Upper lobe of left lung (tissue), 6 donors: ENCODE data around the gene GRIN2A. TPM values are rescaled to one million over a fixed set of nuclear protein-coding genes. Genes with fewer than 3 reads are reported as not detected.

Experiments used
- ATAC-seq, 2 donors: fragments of 200-7000 bp; cut with Tn5 transposase; one replicate each; pipeline ENCODE4 v1.9.1; 2022; ENCODE audit warnings: mild to moderate bottlenecking in 2 of 2, moderate library complexity in 2 of 2; ENCODE audit not compliant: low FRiP score in 2 of 2
- DNase-seq, 2 donors: peaks; one replicate each; pipeline ENCODE4 v3.0.0-alpha.2; 2019 to 2020
- H3K27ac ChIP-seq, 4 donors: fragments of 200-600 bp; sonication (generic); one replicate each; pipeline ENCODE4 v1.5.1; 2016 to 2019
- H3K27me3 ChIP-seq, 4 donors: fragments of 200-600 bp; sonication (generic); one replicate each; pipeline ENCODE4 v1.5.1; 2017 to 2019
- H3K36me3 ChIP-seq, 4 donors: fragments of 200-600 bp; sonication (generic); one replicate each; pipeline ENCODE4 v1.5.1; 2016 to 2019
- H3K4me1 ChIP-seq, 4 donors: fragments of 200-600 bp; sonication (generic); one replicate each; pipeline ENCODE4 v1.5.1; 2018 to 2019
- H3K4me3 ChIP-seq, 4 donors: fragments of 200-600 bp; sonication (generic); one replicate each; pipeline ENCODE4 v1.5.1; 2017 to 2019; ENCODE audit warnings: mild to moderate bottlenecking in 2 of 4, moderate library complexity in 1 of 4
- H3K9me3 ChIP-seq, 4 donors: fragments of 200-600 bp; sonication (generic); one replicate each; pipeline ENCODE4 v1.5.1; 2018 to 2019
- CTCF ChIP-seq, 6 experiments: fragments of 450-650 bp in 4 of 6; fragments of 200-600 bp in 2 of 6; sonication (generic) in 2 of 6; IDR thresholded peaks; one replicate each; pipeline ENCODE4 v1.5.1; 2016 to 2019; ENCODE audit warnings: antibody characterized with exemption in 6 of 6
- EP300 ChIP-seq, 4 donors: sonication (generic); formaldehyde crosslinking; IDR thresholded peaks; one replicate each; pipeline ENCODE4 v1.5.1; 2017; ENCODE audit warnings: antibody characterized with exemption in 4 of 4, control low read depth in 2 of 4
- POLR2A ChIP-seq, 4 donors: fragments of 450-650 bp; IDR thresholded peaks; one replicate each; pipeline ENCODE4 v1.5.1; 2016 to 2017; ENCODE audit warnings: antibody characterized with exemption in 4 of 4, mild to moderate bottlenecking in 2 of 4
- POLR2AphosphoS5 ChIP-seq, 2 donors: sonication (generic); formaldehyde crosslinking; IDR thresholded peaks; one replicate each; pipeline ENCODE4 v1.5.1; 2017; ENCODE audit warnings: antibody characterized with exemption in 2 of 2
- WGBS, 2 donors: methylation state at CpG; one replicate each; pipeline ENCODE4 v1.1.5; 2017 to 2018; 5-methylcytosine and 5-hydroxymethylcytosine counted together
- total RNA-seq, 6 donors: library from RNA; depleted of rRNA in 4 of 6; stranded (reverse); fragments of >200 nt in 4 of 6; gene quantifications; one replicate each; pipeline versions ENCODE4 v1.1.0 to v1.2.1, GENCODE V29; 2016 to 2021
- donor health status: DM: no; HTN: no; CAD: no; lungs with moderate emphysema.
- donor health status: DM: no; HTN: yes; CAD: no; lungs with severe emphysema.

The GRIN2A gene
- total RNA-seq, 6 donors from 2014 or later = 0.11 to 0.57 (median 0.30) TPM; not detected in 3

GRCh38 chr16:10168258-10168657, 14.0 kb downstream of the GRIN2A start:
- Histone ChIP-seq H3K9me3 (no peaks in the 10 kb centered on the region), H3K4me3 (no peak overlapping the region), H3K27me3 (no peaks in the 10 kb centered on the region), H3K27ac (no peak overlapping the region), H3K36me3 (no peaks in the 10 kb centered on the region), H3K4me1 (no peaks in the 10 kb centered on the region)
- DNase-seq (no peak), ATAC-seq (no peak)
- 70 to 80% methylated on average over 1 of the region's 1 CpG for WGBS, 2 donors
- TF ChIP-seq POLR2A (IDR thresholded peaks at IDR 0.05) (no peak), EP300 (IDR thresholded peaks at IDR 0.05) (no peak), POLR2AphosphoS5 (IDR thresholded peaks at IDR 0.05) (no peak), CTCF (IDR thresholded peaks at IDR 0.05) (no peak)

- H3K4me3 ChIP-seq = no peak overlapping the region
- no peak overlapping the region for H3K27ac ChIP-seq
- H3K36me3 ChIP-seq = no peaks in the 10 kb centered on the region
- H3K9me3 ChIP-seq = no peaks in the 10 kb centered on the region
- TF ChIP-seq POLR2AphosphoS5 (IDR thresholded peaks at IDR 0.05) = no peak
- no peak for TF ChIP-seq POLR2A (IDR thresholded peaks at IDR 0.05)
- no peak for TF ChIP-seq EP300 (IDR thresholded peaks at IDR 0.05)
- no peak for TF ChIP-seq CTCF (IDR thresholded peaks at IDR 0.05)
- H3K27me3 ChIP-seq = no peaks in the 10 kb centered on the region
- ATAC-seq (no peak), DNase-seq (no peak)
- no peaks in the 10 kb centered on the region for H3K4me1 ChIP-seq
- 78 to 83% methylated on average over 1 of the region's 1 CpG for WGBS, 2 donors
Observed at GRCh38 chr16:10165643-10166042, 16.6 kb downstream of the GRIN2A start.

- Histone ChIP-seq H3K36me3 (no peaks in the 10 kb centered on the region), H3K27ac (no peak overlapping the region), H3K4me1 (no peaks in the 10 kb centered on the region), H3K4me3 (no peak overlapping the region), H3K9me3 (no peaks in the 10 kb centered on the region), H3K27me3 (no peaks in the 10 kb centered on the region)
- TF ChIP-seq CTCF (IDR thresholded peaks at IDR 0.05) (no peak), POLR2A (IDR thresholded peaks at IDR 0.05) (no peak), EP300 (IDR thresholded peaks at IDR 0.05) (no peak), POLR2AphosphoS5 (IDR thresholded peaks at IDR 0.05) (no peak)
- WGBS, 2 donors = 60 to 69% methylated on average over 1 of the region's 1 CpG
- ATAC-seq (no peak), DNase-seq (no peak)
Observed at GRCh38 chr16:10162981-10163380, 19.2 kb downstream of the GRIN2A start.

- Histone ChIP-seq H3K27me3 (no peaks in the 10 kb centered on the region), H3K36me3 (no peaks in the 10 kb centered on the region), H3K4me1 (no peaks in the 10 kb centered on the region), H3K27ac (no peak overlapping the region), H3K9me3 (no peaks in the 10 kb centered on the region), H3K4me3 (no peak overlapping the region)
- ATAC-seq (no peak), DNase-seq (no peak)
- WGBS, 2 donors = 86 to 90% methylated on average over 4 of the region's 4 CpGs
- TF ChIP-seq EP300 (IDR thresholded peaks at IDR 0.05) (no peak), POLR2AphosphoS5 (IDR thresholded peaks at IDR 0.05) (no peak), CTCF (IDR thresholded peaks at IDR 0.05) (no peak), POLR2A (IDR thresholded peaks at IDR 0.05) (no peak)
Observed at GRCh38 chr16:10156099-10156498, 26.1 kb downstream of the GRIN2A start.

- H3K27ac ChIP-seq = no peak overlapping the region
- no peak overlapping the region for H3K4me3 ChIP-seq
- TF ChIP-seq EP300 (IDR thresholded peaks at IDR 0.05) (no peak), POLR2A (IDR thresholded peaks at IDR 0.05) (no peak), POLR2AphosphoS5 (IDR thresholded peaks at IDR 0.05) (no peak), CTCF (IDR thresholded peaks at IDR 0.05) (no peak)
- ATAC-seq = no peak
- DNase-seq = no peak
- no peaks in the 10 kb centered on the region for H3K4me1 ChIP-seq
- H3K9me3 ChIP-seq = no peaks in the 10 kb centered on the region
- WGBS, 2 donors = 63 to 66% methylated on average over 2 of the region's 2 CpGs
- no peaks in the 10 kb centered on the region for H3K36me3 ChIP-seq
- no peaks in the 10 kb centered on the region for H3K27me3 ChIP-seq
Observed at GRCh38 chr16:10154389-10154788, 27.8 kb downstream of the GRIN2A start.
